H1 (cell line): ENCODE results near the gene LYZL4.

Source experiments
- BACH1 ChIP-seq: IDR thresholded peaks from 2 replicates; pipeline ENCODE4 v1.6.1; 2012; ENCODE audit warnings: low read length, improper control_type of control experiment
- POLR2A ChIP-seq, 2 experiments: IDR thresholded peaks; 1 replicate in 1 of 2; 2 replicates in 1 of 2; pipeline ENCODE4 v1.6.1; 2011; ENCODE audit warnings: low read depth in 2 of 2, low read length in 2 of 2, mild to moderate bottlenecking in 2 of 2; ENCODE audit errors: control extremely low read depth in 1 of 2

GRCh38 chr3:42412526-42413155 lies 2.2 kb upstream of the LYZL4 start:
- TF ChIP-seq BACH1 (no peak), POLR2A (IDR thresholded peaks at IDR 0.05; ENCODE audit: control extremely low read depth in 1 of 2, low read depth in 2 of 2, low read length in 2 of 2) (no peak)
